Measurements from ENCODE around the gene ARHGAP26.
"Not testable (repeated sequence)": the region's sequence is repeated elsewhere in the genome, so short reads cannot be mapped to it uniquely, and the experiment has no call there.

ARHGAP26 gene

DNA sequence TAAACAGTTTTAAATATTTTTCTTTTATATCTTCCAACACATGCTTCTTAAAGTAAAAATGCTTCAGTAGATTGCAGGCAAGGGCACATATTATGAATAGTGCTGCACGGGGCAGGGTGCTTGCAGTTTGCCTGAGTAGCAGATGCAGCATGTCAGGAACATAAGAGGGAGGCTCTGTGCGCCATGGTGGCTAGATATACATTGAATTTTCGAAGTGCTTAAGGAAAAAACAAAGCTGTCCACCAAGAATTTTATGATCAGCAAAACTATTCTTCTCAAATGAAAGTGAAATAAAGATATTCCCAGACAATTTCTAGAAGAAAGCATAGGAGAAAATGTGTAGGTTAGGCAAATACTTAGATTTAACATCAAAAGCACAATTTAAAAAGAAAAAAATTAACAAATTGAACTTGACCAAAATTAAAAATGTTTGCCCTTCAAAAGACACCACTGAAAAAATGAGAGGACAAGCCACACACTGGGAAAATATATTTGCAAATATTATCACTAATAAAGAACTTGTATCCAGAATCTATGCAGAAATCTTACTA is 420.2 kb downstream of the ARHGAP26 start:
- no peak for DNase-seq (ENCODE audit: low spot score)

DNA sequence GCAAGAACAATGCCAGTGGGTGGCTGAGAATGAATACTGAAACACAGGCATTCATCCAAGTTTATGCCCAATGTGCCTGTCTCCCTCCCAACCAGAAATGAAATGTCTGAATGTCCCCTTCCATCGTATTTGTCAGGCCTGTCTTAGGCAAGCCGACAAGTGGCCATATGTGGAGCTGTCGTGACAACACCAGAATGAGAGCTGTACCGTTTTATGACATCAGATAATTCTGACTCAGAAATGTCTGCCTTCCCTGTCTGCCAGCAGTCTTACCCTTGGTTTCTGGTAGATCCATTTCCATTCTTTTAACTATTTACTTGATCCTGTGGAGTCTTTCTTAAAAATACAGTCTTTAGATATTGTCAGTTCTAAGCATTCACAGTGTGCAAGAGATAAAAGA is 421.5 kb downstream of the ARHGAP26 start:
- no peak for DNase-seq (ENCODE audit: low spot score)

DNA sequence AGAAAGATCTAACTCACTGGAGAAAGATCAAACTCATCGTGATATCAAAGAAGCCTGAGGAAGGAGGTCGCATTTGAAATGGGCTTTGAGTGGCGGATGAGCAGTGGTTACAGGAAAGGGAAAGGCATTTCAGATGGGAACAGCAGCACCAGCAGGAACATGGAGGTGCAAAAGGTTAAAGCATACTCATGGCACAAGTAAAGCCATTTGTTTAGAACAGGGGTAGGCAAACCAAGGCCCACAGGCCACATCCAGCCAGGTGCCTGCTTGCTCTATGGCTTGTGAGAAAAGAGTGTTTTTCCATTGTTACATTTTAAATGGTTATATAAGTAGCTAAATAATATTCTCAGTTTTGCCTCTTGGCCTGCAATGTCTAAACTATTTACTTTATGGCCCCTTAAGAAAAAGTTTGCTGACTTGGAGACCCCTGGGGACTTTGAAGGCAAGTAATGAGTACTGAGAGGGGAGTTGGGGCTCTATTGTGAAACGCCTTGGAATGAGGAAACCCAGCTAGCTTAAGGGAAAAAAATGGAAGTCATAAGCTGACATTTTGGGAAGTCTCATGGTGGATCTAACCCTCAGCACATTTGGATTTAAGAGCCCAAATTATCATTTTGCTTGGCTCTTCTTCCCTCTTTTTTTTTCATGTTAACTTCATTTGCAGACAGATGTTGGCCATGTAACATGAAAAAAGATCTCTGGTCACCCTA is 422.2 kb downstream of the ARHGAP26 start:
- DNase-seq (ENCODE audit: low spot score): no peak

DNA sequence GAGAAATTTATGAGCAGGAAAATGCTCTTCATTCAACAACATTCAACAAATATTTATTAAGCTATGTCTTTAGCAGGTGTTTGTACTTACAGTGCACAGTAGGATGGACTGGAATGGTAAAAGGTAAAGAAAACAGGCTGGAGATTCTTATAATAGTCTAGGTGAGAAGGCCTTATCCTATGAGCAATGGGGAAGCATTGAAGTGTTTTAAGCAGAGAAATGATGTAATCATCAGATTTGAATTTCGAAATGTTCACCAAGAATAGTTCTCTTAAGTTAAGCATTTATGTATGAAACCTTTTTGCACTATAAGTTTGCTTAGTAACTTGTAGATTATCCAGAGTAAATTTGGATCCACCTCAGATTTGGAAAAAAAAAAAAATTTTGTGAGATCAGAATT is 424.0 kb downstream of the ARHGAP26 start:
- DNase-seq (ENCODE audit: low spot score): no peak

DNA sequence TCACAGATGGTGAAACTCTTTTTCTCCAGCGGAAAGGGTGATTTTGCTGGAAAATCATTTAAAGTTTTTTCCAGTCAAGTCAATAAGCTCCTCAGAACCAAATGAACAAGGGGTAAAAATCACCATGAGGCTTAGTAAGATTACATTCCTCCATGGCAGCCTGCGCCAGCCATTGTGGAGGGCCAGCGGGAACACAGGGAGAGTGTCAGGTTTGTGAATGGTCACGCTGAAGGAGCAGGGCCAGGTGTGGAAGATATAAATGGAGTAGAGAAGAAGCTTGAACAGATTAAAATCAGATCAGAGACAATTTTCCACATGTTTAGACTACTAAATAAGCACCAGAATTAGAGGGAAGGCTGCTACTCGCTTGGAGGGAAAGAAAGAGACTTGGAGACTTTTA is 424.5 kb downstream of the ARHGAP26 start:
- DNase-seq (ENCODE audit: low spot score): no peak

DNA sequence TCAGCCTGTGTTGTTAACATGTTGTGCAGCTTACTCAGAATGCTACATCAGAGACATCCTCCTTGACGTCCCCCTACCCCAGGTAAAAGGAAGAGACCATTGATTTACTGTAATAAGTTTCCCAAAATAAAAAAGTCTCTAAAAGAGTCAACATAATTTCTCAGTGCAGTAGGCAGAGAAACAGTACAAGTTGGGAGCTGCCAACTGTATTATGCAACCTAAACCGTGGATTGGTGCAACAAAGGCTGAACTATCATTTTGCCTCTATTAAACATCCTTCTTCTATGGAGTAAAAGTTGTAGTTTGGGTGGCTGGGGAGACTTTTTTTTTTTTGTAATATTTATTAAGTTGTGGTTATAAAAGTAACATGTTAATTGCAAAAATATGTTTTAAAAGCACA is 425.3 kb downstream of the ARHGAP26 start:
- no peak for DNase-seq (ENCODE audit: low spot score)

DNA sequence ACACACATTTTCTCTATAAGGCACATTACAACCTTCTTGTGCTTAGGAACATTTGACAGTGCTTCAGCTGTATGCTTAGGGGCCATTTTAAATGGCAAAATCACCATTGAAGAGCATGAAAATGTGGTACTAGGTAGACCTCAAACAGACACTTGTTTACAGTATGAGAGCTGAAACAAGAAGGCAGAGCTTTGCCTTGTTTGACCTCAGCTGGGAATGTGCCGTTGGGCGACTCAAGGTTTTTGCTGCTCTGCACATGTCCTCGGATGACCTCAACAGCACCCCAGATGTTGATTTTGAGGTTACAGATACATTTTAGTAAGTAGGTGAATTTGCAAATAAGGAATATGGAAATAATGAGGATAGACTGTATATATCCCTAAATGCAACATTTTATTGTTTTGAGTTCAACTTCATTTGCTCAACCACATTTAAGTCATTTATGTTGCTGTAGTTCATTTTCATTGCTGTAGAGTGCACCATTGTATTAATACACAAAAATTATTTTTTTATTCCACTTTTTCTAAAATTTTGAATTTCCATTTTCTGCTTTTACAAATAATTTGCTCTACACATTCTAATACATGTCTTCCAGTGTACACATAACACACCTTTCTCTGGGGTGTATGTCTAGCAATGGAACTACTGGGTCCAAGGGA is 426.6 kb downstream of the ARHGAP26 start:
- DNase-seq (ENCODE audit: low spot score): no peak

DNA sequence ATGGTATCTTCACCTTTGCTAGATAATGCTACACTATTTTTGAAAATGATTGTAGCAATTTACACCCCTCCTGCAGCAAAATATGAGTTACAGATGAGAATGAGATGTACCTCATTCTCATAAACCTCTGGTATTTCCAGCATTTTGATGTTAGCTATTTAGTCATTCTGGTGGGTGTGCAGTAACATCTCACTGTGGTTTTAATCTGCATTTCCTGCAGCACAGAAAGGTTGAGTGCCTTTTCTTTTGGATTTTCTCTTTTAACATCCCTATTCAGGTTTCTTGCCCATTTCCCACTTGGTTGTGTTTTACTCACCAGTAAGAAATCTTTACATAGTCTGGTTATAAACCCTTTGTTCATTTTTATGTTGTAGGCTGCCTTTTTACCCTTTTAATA is 427.1 kb downstream of the ARHGAP26 start:
- no peak for DNase-seq (ENCODE audit: low spot score)

DNA sequence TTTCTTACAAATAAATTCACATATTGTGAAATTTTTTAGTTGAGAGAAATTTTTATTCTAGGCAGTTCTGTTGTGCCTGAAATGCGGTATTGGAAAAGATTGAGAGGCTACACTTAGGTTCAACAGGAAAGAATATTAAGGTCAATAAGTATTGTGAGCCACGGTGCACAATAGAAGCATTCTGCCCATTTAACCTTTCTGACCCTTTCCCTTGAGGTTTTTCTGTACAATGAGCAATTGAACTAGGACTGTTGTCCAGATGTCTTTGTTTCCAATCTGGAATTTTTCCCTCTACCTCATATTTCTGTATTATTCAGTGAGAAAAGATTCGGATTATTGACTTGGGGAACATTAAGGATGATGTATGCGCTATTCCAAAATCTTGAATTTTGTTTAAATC is 428.2 kb downstream of the ARHGAP26 start:
- no peak for DNase-seq (ENCODE audit: low spot score)

DNA sequence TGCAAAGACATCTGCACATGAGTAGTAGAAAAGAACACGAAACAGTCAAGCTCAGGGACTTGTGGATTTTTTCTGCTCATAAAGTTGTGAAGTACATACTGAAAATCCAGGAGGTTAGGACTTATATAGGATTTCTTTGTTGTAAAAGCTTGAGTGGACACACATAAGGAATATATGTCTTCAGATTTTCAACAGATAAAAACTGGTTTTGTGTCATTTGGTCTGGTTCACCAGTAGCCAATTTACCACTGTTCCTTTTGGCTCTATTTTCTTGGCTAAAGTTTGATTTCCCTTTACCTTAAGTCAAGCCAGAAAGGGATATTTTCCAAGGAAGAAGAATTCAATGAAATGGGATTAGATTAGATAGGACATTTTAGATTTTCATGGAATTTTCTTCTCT is 429.0 kb downstream of the ARHGAP26 start:
- no peak for DNase-seq (ENCODE audit: low spot score)

DNA sequence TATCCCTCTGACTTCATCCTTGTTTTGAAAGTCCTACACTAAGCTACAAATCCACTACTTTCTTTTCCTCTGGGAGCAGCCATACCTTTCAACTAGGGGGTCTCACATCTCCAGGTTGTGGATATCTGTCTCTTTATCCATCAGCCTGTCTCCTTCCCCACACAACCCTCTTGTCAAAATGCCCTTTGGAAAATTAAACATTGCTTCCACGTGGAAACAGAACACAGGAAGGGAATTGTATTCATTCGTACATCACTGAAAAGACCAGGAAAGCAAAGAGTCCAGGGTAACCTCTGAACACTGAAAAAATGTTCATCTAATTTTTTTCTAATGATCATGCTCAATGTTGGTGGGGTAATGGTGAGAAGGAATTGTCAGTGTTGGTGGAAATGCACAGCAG is 429.7 kb downstream of the ARHGAP26 start:
- no peak for DNase-seq (ENCODE audit: low spot score)

DNA sequence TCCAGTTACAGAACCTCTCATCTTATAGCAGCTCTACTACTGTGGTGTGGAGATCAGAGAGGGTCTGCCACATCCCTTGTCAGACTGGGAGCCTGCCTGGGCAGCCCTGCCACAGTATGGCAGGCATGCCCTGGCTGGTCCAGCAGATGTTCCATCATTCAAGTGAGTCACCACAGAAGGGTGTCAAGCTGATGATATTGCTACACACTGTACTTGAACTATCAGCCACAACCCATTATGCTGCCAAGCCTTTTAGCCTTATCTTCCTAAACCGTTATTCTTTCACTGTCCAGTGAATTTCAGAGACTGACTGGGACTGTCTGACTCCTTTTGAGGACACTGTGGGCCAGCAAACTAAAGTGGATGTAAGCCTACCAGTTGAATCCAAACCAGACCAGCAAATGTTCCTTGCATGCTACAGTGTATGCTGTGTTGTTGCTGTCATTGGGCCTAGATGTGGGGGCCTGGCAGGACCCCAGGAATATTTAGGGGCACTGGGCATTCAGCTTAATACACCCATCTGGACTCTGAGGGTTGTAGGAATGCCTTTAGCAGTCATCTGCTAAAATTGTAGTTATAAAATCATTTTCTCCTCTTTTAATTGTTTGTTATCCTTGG is 430.7 kb downstream of the ARHGAP26 start:
- no peak for DNase-seq (ENCODE audit: low spot score)

DNA sequence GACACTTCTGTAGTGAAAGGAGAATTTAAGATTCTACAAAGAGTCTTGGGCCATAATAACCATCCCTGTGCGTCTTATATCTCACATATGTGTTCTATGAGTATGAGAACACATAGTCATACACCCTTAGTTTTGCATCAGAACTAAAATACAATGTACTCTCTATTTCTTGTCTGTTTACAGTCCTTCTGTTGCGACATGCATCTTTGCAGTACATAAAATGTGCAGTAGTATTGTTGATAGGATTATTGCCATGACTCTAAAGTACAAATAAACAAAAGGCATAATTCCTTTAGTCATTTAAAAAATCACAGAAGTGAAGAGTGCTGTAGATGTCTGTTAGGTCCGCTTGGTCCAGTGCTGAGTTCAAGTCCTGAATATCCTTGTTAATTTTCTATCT is 431.4 kb downstream of the ARHGAP26 start:
- no peak for DNase-seq (ENCODE audit: low spot score)

DNA sequence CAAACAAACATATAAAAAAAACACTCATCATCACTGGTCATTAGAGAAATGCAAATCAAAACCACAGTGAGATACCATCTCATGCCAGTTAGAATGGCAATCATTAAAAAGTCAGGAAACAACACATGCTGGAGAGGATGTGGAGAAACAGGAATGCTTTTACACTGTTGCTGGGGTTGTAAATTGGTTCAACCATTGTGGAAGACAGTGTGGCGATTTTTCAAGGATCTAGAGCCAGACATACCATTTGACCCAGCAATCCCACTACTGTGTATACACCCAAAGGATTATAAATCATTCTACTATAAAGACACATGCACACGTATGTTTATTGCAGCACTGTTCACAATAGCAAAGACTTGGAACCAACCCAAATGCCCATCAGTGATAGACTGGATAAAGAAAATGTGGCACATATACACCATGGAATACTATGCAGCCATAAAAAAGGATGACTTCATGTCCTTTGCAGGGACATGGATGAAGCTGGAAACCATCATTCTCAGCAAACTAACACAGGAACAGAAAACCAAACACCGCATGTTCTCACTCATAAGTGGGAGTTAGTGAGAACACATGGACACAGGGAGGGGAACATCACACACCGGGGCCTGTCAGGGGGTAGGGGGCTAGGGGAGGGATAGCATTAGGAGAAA is 433.3 kb downstream of the ARHGAP26 start:
- not testable (repeated sequence) for DNase-seq (ENCODE audit: low spot score)

DNA sequence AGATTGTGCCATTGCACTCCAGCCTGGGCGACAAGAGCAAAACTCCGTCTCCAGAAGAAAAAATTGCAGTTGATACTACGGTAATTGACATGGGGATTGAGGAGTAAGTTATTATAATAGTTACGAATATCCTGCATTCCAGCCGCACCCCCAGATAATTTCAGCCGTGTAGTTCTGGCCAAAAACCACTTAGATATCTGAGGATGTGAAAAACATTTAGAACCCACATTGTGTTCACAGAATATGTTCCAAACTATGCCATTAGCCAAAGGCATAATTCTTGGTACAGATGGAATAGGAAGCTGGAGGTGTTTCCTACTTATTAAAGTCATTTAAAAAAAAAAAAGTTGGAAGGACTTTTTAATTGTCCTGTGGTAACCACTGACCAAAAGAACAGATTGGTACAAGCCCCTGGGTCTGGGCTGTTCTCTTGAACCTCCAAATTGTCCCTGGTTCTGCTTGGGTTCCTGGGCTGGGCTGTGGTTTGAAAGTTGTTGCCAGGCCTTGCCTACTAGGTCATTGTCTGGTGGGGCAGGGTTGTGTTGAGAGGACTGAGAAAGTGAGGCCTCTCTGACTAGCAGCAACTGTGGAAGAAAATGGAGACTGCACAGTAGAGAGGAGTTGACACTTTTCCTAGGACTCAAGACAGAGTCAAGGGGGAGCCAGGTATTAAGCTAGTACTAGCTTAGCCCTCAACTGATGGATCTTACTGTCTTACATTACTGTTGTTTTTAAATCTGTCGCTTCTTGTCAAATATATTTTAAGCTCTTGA is 434.5 kb downstream of the ARHGAP26 start:
- DNase-seq (ENCODE audit: low spot score): no peak

DNA sequence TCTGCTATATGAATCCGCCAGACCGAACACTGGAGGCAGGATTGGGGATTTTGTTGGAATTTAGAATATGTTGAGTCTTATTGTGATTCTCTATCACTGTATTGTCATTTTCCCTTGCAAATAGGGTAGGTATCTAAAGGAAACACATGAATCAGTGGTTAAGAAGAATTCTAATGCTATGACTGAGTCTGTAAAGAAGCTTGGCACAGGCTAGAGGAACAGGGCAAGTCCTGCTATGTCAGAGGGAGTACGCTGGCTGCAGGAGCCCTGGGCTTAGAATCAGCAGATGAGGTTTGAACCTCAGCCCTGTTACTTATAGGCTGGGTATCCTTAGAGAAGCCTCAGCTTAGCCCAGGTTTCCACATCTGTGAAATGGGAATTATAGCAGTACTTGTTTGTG is 435.2 kb downstream of the ARHGAP26 start:
- no peak for DNase-seq (ENCODE audit: low spot score)

DNA sequence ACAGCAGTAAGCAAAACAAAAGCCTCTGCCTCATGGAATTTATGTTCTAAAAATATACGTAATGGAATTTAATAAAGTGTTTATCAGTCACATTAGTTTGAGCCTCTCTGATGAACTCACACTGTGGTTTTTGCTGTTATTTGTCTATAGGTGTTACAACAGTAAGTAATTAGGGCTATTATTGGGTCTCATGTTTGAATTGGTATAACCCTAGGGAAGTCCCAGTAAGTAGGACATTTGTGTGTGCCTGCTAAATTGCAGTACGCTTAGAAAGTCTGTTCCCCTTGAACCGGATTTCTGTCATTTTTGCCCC is 435.7 kb downstream of the ARHGAP26 start:
- no peak for DNase-seq (ENCODE audit: low spot score)

DNA sequence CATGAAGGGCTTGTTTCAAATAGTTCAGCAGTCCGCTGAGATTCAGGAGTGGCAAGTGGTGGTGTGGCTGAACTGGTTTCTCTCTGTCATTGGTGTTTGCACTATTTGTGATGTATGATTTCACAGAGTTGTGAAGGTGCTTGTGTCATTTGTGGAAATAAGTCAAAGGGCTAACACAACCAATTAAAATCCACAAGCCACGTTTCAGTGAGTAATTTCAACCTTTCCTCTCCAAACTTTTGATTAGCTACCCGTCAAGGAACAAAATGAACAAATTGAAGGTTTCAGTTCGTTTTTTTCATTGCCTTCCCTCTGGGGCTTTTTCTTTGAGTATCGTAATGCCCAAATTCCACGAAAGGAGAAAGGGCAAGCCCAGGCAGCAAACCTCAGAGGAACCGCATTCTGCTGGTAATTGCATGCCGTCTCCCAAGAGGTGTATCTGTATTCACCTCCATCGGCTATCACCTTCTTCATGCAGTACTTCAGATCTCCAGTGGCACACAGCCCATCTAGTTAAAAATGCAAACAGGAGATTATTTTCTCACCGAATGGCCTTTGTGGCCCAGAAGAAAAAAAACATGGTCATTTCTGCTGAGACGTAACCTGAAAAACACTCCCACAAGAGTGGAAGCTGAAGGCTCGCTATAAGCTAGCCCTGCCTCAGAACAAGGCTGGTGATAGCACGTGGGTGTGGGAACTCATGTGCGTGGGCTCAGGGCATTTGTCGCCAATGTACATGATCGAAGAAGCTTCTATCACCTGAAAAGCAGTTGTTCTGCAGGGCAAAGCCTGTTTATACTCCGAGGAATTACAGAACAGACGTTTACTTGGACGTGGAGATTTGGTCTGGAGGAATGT is 436.2 kb downstream of the ARHGAP26 start:
- DNase-seq (ENCODE audit: low spot score): no peak

DNA sequence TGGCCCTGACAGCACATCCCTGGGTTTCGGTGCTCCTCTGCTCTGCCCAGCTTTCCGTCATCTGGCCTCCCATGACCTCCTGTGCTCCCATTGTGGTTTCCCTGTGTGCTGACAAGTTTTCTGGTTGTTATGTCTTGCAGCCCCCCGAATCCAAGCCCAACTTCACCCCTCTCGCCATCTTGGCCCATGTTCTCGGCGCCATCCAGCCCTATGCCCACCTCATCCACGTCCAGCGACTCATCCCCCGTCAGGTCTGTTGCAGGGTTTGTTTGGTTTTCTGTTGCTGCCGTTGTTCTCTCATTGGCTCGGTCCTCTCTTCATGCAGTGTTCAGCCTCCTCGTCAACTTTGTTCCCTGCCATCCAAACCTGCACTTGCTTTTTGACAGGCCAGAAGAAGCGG is 436.9 kb downstream of the ARHGAP26 start:
- DNase-seq (ENCODE audit: low spot score): no peak

DNA sequence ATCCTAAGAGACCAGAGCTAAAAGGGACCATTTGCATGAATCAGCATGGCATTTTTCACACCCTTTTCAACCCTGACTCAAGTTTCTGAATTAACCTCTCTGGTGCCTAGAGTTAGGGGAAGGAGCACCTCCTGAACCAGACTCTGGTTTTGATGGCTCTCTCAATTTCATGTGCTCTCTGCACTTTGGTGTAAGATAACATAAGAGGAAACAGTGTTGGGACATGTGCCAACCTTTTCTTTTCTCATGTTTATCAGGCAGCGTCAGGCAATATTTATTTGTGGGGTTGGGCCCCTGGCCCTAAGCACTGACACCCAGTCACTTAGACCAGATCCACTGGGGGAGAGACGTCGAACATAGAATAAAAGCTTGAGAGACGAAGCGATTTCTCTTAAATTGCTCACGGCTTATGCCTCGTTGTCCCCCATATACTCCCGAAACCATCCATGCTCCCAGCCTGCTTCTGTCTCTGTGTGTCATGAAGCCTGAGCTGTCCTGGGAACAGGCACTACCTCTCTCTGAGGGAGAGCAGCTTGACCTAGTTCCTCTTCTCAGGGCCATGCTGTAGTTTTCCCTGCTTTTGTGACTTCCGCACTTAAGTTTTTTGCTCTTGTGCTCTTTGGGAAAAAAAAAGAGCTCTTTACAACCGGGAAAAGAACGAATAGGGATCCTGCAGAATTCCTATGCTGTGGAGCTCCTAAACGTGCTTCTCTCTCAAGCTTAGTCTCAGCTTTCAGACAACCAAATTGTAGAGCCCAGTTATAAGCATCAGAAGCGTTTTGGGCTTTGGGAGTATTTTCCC is 437.6 kb downstream of the ARHGAP26 start:
- DNase-seq (ENCODE audit: low spot score): no peak

DNA sequence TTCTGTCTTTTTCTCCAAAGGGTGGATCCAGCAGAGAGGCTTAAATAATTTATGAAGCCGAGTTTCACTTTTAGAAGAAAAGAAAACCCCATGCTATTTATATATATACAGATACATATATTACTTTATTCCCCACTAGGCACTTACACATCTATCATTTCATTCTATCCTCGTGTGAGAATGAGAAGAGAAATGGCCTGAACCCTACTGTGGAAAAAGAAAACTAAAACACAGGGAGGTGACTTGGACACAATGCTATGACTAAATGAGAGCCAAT is 438.1 kb downstream of the ARHGAP26 start:
- no peak for DNase-seq (ENCODE audit: low spot score)

All from LoVo (cell line).